Ascending aorta (tissue), 2 donors: ENCODE data around the gene MTIF3. TPM values are rescaled to one million over a fixed set of nuclear protein-coding genes. Genes with fewer than 3 reads are reported as not detected.
"Not testable (repeated sequence)": the region's sequence is repeated elsewhere in the genome, so short reads cannot be mapped to it uniquely, and the experiment has no call there.

Experiments used
- DNase-seq, 2 donors: peaks; one replicate each; pipeline ENCODE4 v3.0.0-alpha.2; 2019; ENCODE audit warnings: low spot score in 2 of 2
- H3K27ac ChIP-seq, 2 donors: fragments of 200-600 bp; sonication (generic); one replicate each; pipeline ENCODE4 v1.5.1; 2016 to 2017; ENCODE audit warnings: mild to moderate bottlenecking in 1 of 2
- H3K27me3 ChIP-seq: fragments of 200-600 bp; sonication (generic); one replicate; pipeline ENCODE4 v1.5.1; 2017
- H3K36me3 ChIP-seq, 2 donors: fragments of 200-600 bp; sonication (generic); one replicate each; pipeline ENCODE4 v1.5.1; 2016
- H3K4me1 ChIP-seq, 2 donors: fragments of 200-600 bp; sonication (generic); one replicate each; pipeline ENCODE4 v1.5.1; 2016 to 2017; ENCODE audit warnings: mild to moderate bottlenecking in 1 of 2
- H3K4me3 ChIP-seq, 2 donors: fragments of 200-600 bp; sonication (generic); one replicate each; pipeline ENCODE4 v1.5.1; 2016 to 2017; ENCODE audit warnings: mild to moderate bottlenecking in 1 of 2
- H3K9me3 ChIP-seq, 2 donors: fragments of 200-600 bp; sonication (generic); one replicate each; pipeline ENCODE4 v1.5.1; 2016
- intact Hi-C: fragments of 100-400 bp; cut with DNase I; formaldehyde crosslinking; loops from one replicate; pipeline ENCODE4 v1.15.1; 2023
- total RNA-seq: library from RNA; depleted of rRNA; stranded (reverse); fragments of >200 nt; gene quantifications from one replicate; pipeline ENCODE4 v1.1.0, GENCODE V29; 2016
- TF ChIP-seq, protein P1 (sequence below), 3 experiments: fragments of 200-600 bp in 2 of 3; fragments of 450-650 bp in 1 of 3; sonication (generic) in 2 of 3; IDR thresholded peaks; one replicate each; pipeline ENCODE4 v1.5.1; 2016 to 2019; ENCODE audit warnings: antibody characterized with exemption in 3 of 3, mild to moderate bottlenecking in 1 of 3, moderate library complexity in 1 of 3

MTIF3 gene
- total RNA-seq, 1 donor from 2014 or later: 23.6 TPM

DNA sequence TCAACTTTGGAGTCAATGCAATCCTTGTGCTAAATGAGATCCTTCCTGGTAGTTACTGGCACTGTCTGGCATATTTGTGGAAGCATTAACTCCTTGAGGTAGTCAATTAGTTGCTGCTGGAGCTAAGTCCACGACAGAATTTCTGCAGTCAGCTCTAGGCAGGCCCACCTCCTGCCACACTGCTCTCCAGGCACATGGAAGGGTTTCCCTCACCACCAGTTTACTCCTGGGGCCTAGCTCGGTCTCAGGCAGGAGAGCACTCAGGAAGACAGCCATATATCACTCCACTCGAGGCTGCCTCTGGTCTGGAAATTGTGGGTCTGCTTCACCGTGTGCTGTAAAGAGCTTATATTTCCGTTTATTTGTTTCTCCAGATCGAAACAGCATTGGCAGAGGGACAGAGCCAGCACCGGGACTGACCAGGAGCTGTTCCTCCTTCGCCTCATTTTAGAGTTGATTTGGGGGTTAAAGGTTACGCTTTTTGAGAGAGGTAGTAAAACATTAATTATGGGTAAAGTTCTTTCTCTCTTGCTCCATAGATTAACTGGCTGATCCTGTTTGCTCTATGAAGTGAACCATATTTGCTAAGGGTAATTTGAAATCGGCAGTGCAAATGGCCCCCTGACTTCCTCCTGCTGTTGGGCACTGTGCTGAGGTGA lies 46.5 kb downstream of the MTIF3 start:
- Histone ChIP-seq H3K4me3 (no peak overlapping the region), H3K36me3 (no peaks in the 10 kb centered on the region), H3K27me3 (no peaks in the 10 kb centered on the region), H3K4me1 (peaks cover 4 to 13% of the 10 kb centered on the region in 2 donors), H3K27ac (peak overlapping the region; percentile 66 to 71), H3K9me3 (no peaks in the 10 kb centered on the region)
- no peak for DNase-seq
- TF ChIP-seq, protein P1, sequence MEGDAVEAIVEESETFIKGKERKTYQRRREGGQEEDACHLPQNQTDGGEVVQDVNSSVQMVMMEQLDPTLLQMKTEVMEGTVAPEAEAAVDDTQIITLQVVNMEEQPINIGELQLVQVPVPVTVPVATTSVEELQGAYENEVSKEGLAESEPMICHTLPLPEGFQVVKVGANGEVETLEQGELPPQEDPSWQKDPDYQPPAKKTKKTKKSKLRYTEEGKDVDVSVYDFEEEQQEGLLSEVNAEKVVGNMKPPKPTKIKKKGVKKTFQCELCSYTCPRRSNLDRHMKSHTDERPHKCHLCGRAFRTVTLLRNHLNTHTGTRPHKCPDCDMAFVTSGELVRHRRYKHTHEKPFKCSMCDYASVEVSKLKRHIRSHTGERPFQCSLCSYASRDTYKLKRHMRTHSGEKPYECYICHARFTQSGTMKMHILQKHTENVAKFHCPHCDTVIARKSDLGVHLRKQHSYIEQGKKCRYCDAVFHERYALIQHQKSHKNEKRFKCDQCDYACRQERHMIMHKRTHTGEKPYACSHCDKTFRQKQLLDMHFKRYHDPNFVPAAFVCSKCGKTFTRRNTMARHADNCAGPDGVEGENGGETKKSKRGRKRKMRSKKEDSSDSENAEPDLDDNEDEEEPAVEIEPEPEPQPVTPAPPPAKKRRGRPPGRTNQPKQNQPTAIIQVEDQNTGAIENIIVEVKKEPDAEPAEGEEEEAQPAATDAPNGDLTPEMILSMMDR (IDR thresholded peaks at IDR 0.05): no peak
- intact Hi-C loops: loop anchor here (1.0 kb wide), 1 partner anchor 22 kb away; no protein-coding TSS in a partner anchor

GRCh38 chr13:27403203-27403678 lies 47.1 kb downstream of the MTIF3 start:
- Histone ChIP-seq H3K9me3 (no peaks in the 10 kb centered on the region), H3K36me3 (no peaks in the 10 kb centered on the region), H3K4me3 (no peak overlapping the region), H3K27ac (peak overlapping the region; percentile 66 to 71), H3K27me3 (no peaks in the 10 kb centered on the region), H3K4me1 (peaks cover 4 to 13% of the 10 kb centered on the region in 2 donors)
- intact Hi-C loops: loop anchor here (1.0 kb wide), 1 partner anchor 23 kb away; no protein-coding TSS in a partner anchor
- DNase-seq: no peak
- TF ChIP-seq, protein P1 (IDR thresholded peaks at IDR 0.05): no peak

GRCh38 chr13:27401210-27401609 lies 49.2 kb downstream of the MTIF3 start:
- H3K4me1 ChIP-seq: peaks cover 4 to 13% of the 10 kb centered on the region in 2 donors
- no peaks in the 10 kb centered on the region for H3K27me3 ChIP-seq
- H3K27ac ChIP-seq: no peak overlapping the region
- no peaks in the 10 kb centered on the region for H3K9me3 ChIP-seq
- DNase-seq: no peak
- TF ChIP-seq, protein P1 (IDR thresholded peaks at IDR 0.05): no peak
- H3K36me3 ChIP-seq: no peaks in the 10 kb centered on the region
- intact Hi-C loops: no loop called here
- no peak overlapping the region for H3K4me3 ChIP-seq

- H3K4me1 ChIP-seq: peaks cover 4 to 13% of the 10 kb centered on the region in 2 donors
These were observed 50.0 kb downstream of the MTIF3 start for GRCh38 chr13:27400405-27400804.

GRCh38 chr13:27398360-27398759 lies 52.0 kb downstream of the MTIF3 start:
- no peak overlapping the region for H3K4me3 ChIP-seq
- intact Hi-C loops: no loop called here
- no peaks in the 10 kb centered on the region for H3K9me3 ChIP-seq

More at GRCh38 chr13:27400405-27400804, 50.0 kb downstream of the MTIF3 start:
- H3K36me3 ChIP-seq, H3K4me3 ChIP-seq, H3K9me3 ChIP-seq, intact Hi-C loops, H3K27ac ChIP-seq, DNase-seq, H3K27me3 ChIP-seq: not testable (repeated sequence)

More at GRCh38 chr13:27398360-27398759, 52.0 kb downstream of the MTIF3 start:
- TF ChIP-seq, protein P1 (IDR thresholded peaks at IDR 0.05): no peak
- no peaks in the 10 kb centered on the region for H3K27me3 ChIP-seq
- no peak overlapping the region for H3K27ac ChIP-seq
- no peak for DNase-seq
- no peaks in the 10 kb centered on the region for H3K36me3 ChIP-seq
- H3K4me1 ChIP-seq: peaks cover 0 to 7% of the 10 kb centered on the region in 2 donors
